Spleen (tissue), 11 donors: ENCODE data around the gene TEX51. TPM values are rescaled to one million over a fixed set of nuclear protein-coding genes. Genes with fewer than 3 reads are reported as not detected.

ENCODE experiments used
- DNase-seq: peaks from one replicate; pipeline ENCODE4 v3.0.0-alpha.2; 2020
- H3K27ac ChIP-seq, 8 donors: fragments of 200-600 bp; sonication (generic) in 7 of 8; 1 replicate in 4 of 8; 2 replicates in 4 of 8; pipeline versions ENCODE4 v1.5.0 to v1.8.0; 2016 to 2021; ENCODE audit warnings: inconsistent platforms in 4 of 8, mild to moderate bottlenecking in 4 of 8, moderate library complexity in 1 of 8
- H3K27me3 ChIP-seq, 7 donors: fragments of 200-600 bp; sonication (generic) in 6 of 7; replicated peaks in 1 of 7; 1 replicate in 4 of 7; 2 replicates in 3 of 7; pipeline versions ENCODE4 v1.5.0 to v1.8.0; 2016 to 2021; ENCODE audit warnings: inconsistent platforms in 3 of 7, mild to moderate bottlenecking in 1 of 7
- H3K36me3 ChIP-seq, 6 donors: fragments of 200-600 bp; sonication (generic) in 5 of 6; 1 replicate in 4 of 6; 2 replicates in 2 of 6; pipeline versions ENCODE4 v1.5.0 to v1.8.0; 2016 to 2021; ENCODE audit warnings: inconsistent platforms in 2 of 6
- H3K4me1 ChIP-seq, 6 donors: fragments of 200-600 bp; sonication (generic) in 5 of 6; 1 replicate in 3 of 6; 2 replicates in 3 of 6; pipeline versions ENCODE4 v1.5.0 to v1.8.0; 2016 to 2021; ENCODE audit warnings: inconsistent platforms in 3 of 6
- H3K4me3 ChIP-seq, 8 donors: fragments of 200-600 bp; sonication (generic) in 7 of 8; 1 replicate in 4 of 8; 2 replicates in 4 of 8; pipeline versions ENCODE4 v1.5.0 to v1.8.0; 2016 to 2021; ENCODE audit warnings: inconsistent platforms in 4 of 8, mild to moderate bottlenecking in 4 of 8, moderate library complexity in 2 of 8
- H3K9me3 ChIP-seq, 8 donors: fragments of 200-600 bp; sonication (generic) in 7 of 8; 1 replicate in 4 of 8; 2 replicates in 4 of 8; pipeline versions ENCODE4 v1.5.0 to v1.8.0; 2016 to 2021; ENCODE audit warnings: inconsistent platforms in 4 of 8
- POLR2A ChIP-seq, 3 donors: fragments of 450-650 bp; IDR thresholded peaks; one replicate each; pipeline ENCODE4 v1.5.1; 2017; ENCODE audit warnings: antibody characterized with exemption in 3 of 3, mild to moderate bottlenecking in 1 of 3
- POLR2AphosphoS5 ChIP-seq, 3 donors: sonication (generic); formaldehyde crosslinking; IDR thresholded peaks; one replicate each; pipeline ENCODE4 v1.5.1; 2017; ENCODE audit warnings: antibody characterized with exemption in 3 of 3
- WGBS, 5 donors: extraction: QIAGEN DNeasy Blood & Tissue Kit in 3 of 5; methylation state at CpG; one replicate each; pipeline versions ENCODE4 v1.1.5 to v1.1.7; 2013 to 2018; 5-methylcytosine and 5-hydroxymethylcytosine counted together
- intact Hi-C: fragments of 100-400 bp; cut with DNase I; formaldehyde crosslinking; loops from one replicate; pipeline ENCODE4 v1.15.0; 2023; ENCODE audit warnings: low total_unique reads
- polyA plus RNA-seq, 3 donors: library from polyadenylated mRNA; stranded (reverse); fragments of 200-250 nt; gene quantifications; one replicate each; pipeline ENCODE4 v1.2.1, GENCODE V29; 2013
- total RNA-seq, 7 donors: library from RNA; depleted of rRNA in 3 of 7; stranded (reverse); fragments of >200 nt in 3 of 7; fragmentation: NEBNext Ultra II Directional in 4 of 7; extraction: Animal tissue kit (Norgen Biotek cat#: 25700) in 4 of 7; gene quantifications; one replicate each; pipeline versions ENCODE4 v1.1.0 to v1.2.1, GENCODE V29; 2016 to 2021
- TF ChIP-seq, protein P1 (sequence below), 11 experiments: fragments of 200-600 bp in 7 of 11; fragments of 450-650 bp in 4 of 11; sonication (generic) in 4 of 11; IDR thresholded peaks in 8 of 11; conservative IDR thresholded peaks in 3 of 11; 1 replicate in 7 of 11; 2 replicates in 4 of 11; pipeline versions ENCODE4 v1.4.0 to v1.8.0; 2016 to 2021; ENCODE audit warnings: antibody characterized with exemption in 11 of 11, inconsistent platforms in 4 of 11, mild to moderate bottlenecking in 1 of 11
- donor health status: healthy with polysubstance abuse.
- donor health status: DM: no; HTN: no; CAD: no; lungs with moderate emphysema.
- donor health status: DM: no; HTN: no; CAD: no.
- donor health status: Bipolar disorder and iron deficiency.
- donor health status: healthy.
- donor health status: DM: no; HTN: no; CAD: no.
- donor health status: DM: yes; HTN: yes; CAD: no.

TEX51 gene
- total and polyA plus RNA-seq, 10 donors = not detected

DNA sequence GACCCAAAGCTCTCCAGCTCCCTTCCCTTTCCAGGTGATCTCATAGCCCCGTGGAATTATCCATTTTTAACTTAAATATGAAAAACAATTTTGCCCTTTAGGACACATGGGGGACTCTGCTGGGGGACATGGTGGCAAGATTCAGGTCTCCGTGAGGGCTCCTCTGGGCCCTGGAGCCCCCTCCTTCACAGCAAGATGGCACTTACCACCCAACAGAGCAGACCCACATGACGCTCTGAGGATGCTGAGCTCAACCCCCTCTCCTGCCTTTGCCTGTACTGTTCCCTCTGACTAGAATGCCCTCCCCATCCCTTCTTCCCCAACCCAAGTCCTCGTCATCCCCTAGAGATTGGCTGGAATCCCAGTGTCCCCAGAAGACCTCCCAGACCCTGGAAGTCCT, 17.2 kb downstream of the TEX51 start:
- peaks cover 0 to 9% (median 0%) of the 10 kb centered on the region in 7 donors for H3K27me3 ChIP-seq
- intact Hi-C loops = no loop called here
- no peak overlapping the region for H3K4me3 ChIP-seq
- DNase-seq = peak; percentile 35
- no peak overlapping the region for H3K27ac ChIP-seq
- H3K9me3 ChIP-seq = peaks cover 0 to 9% (median 0%) of the 10 kb centered on the region in 8 donors
- no peaks in the 10 kb centered on the region for H3K4me1 ChIP-seq
- TF ChIP-seq, protein P1, sequence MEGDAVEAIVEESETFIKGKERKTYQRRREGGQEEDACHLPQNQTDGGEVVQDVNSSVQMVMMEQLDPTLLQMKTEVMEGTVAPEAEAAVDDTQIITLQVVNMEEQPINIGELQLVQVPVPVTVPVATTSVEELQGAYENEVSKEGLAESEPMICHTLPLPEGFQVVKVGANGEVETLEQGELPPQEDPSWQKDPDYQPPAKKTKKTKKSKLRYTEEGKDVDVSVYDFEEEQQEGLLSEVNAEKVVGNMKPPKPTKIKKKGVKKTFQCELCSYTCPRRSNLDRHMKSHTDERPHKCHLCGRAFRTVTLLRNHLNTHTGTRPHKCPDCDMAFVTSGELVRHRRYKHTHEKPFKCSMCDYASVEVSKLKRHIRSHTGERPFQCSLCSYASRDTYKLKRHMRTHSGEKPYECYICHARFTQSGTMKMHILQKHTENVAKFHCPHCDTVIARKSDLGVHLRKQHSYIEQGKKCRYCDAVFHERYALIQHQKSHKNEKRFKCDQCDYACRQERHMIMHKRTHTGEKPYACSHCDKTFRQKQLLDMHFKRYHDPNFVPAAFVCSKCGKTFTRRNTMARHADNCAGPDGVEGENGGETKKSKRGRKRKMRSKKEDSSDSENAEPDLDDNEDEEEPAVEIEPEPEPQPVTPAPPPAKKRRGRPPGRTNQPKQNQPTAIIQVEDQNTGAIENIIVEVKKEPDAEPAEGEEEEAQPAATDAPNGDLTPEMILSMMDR (IDR thresholded peaks at IDR 0.05 in 8 of 11, conservative IDR thresholded peaks at IDR 0.05 in 3 of 11) = no peak
- no peak for TF ChIP-seq POLR2AphosphoS5 (IDR thresholded peaks at IDR 0.05)
- no peak for TF ChIP-seq POLR2A (IDR thresholded peaks at IDR 0.05)
- H3K36me3 ChIP-seq = no peaks in the 10 kb centered on the region
- WGBS, 5 donors = 82 to 85% (median 84%) methylated on average over 4 of the region's 4 CpGs

DNA sequence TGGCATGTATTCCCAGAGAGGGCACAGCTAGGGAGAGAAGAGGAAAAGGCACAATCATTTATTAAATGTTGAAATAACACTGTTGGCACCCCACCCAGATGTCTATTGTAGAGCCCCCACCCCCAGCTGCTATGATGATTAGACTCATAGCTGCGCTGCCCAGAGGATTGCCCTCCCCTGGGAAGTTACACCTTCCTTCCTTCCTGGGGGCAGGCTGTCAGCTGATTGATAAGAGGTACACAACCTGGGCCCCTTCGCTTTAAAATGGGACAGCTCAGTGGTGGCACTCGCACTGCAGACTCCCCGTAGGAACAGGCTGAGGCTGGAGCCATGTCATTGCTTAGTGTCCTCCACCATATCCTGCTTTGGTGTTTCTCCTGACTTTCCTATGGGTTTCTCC, 18.1 kb downstream of the TEX51 start:
- no peak overlapping the region for H3K4me3 ChIP-seq
- H3K27ac ChIP-seq = no peak overlapping the region
- no peak for TF ChIP-seq POLR2A (IDR thresholded peaks at IDR 0.05)
- TF ChIP-seq, protein P1 (IDR thresholded peaks at IDR 0.05 in 8 of 11, conservative IDR thresholded peaks at IDR 0.05 in 3 of 11) = no peak
- no peak for TF ChIP-seq POLR2AphosphoS5 (IDR thresholded peaks at IDR 0.05)
- H3K27me3 ChIP-seq = peaks cover 0 to 9% (median 0%) of the 10 kb centered on the region in 7 donors
- 54 to 98% (median 90%) methylated on average over 2 to 4 of the region's 4 CpGs for WGBS, 5 donors
- peaks cover 0 to 9% (median 0%) of the 10 kb centered on the region in 8 donors for H3K9me3 ChIP-seq
- H3K36me3 ChIP-seq = no peaks in the 10 kb centered on the region
- intact Hi-C loops = no loop called here
- peak; percentile 28 for DNase-seq
- no peaks in the 10 kb centered on the region for H3K4me1 ChIP-seq

DNA sequence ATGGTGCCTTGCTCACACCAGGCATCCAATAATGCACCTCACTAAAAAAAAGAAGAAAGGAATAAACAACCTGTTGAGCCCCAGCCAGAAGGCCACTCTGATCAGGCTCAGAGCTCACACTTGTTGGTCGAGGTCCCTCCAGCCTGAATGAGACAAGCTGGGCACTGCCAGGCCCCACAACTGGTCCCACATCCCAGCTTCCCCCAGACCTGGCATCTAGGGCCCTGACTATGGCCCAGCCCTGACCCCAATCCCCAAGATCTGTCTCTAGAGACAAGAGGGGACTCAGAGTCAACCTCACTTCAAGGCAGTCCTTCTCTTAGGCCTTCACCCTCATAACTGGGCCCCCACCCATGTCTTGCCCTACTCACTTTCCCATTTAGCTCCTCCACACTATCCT, 22.4 kb downstream of the TEX51 start:
- intact Hi-C loops = no loop called here
- Histone ChIP-seq H3K36me3 (no peaks in the 10 kb centered on the region), H3K27ac (no peak overlapping the region), H3K4me3 (no peak overlapping the region), H3K4me1 (no peaks in the 10 kb centered on the region), H3K9me3 (peaks cover 0 to 9% (median 0%) of the 10 kb centered on the region in 8 donors), H3K27me3 (peaks cover 0 to 4% (median 0%) of the 10 kb centered on the region in 7 donors)
- TF ChIP-seq, protein P1 (IDR thresholded peaks at IDR 0.05 in 8 of 11, conservative IDR thresholded peaks at IDR 0.05 in 3 of 11) = no peak
- no peak for TF ChIP-seq POLR2AphosphoS5 (IDR thresholded peaks at IDR 0.05)
- TF ChIP-seq POLR2A (IDR thresholded peaks at IDR 0.05) = no peak
- no peak for DNase-seq
- 57 to 65% (median 59%) methylated on average over 1 of the region's 1 CpG for WGBS, 5 donors

DNA sequence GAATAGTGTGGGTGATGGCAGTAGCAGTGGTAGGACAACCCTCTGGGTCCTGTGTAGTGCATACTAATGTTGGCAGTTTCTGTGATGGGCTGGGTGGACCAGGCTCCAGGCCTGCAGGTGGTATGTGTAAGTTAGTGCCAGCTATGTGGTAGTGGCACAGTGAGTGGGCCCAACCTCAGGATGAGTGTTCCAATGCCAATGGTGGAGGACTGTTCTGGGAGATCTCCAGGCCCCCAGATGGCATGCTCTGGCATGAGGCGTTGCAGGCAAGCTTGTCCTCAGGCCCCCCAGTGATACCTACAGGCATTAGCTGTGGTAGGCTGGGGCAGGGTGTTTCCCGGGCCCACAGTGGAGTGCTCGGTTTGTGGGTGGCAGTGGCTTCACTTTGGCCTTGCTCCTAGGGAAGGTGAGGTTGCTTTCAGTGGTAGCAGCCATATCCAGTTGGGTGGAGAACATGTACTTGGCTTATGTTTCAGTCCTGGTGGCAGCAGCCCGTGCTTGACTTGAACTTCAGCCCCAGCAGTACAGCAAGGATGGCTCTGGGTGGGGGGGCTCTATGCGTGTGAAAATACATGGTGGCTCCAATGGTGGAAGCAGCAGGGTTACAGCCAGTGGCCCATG, 32.4 kb downstream of the TEX51 start:
- Histone ChIP-seq H3K4me1 (no peaks in the 10 kb centered on the region), H3K9me3 (peaks cover 0 to 18% (median 8%) of the 10 kb centered on the region in 8 donors), H3K4me3 (no peak overlapping the region), H3K27ac (no peak overlapping the region), H3K36me3 (no peaks in the 10 kb centered on the region), H3K27me3 (peaks cover 0 to 28% (median 7%) of the 10 kb centered on the region in 7 donors)
- intact Hi-C loops = no loop called here
- no peak for TF ChIP-seq POLR2AphosphoS5 (IDR thresholded peaks at IDR 0.05)
- TF ChIP-seq, protein P1 (IDR thresholded peaks at IDR 0.05 in 8 of 11, conservative IDR thresholded peaks at IDR 0.05 in 3 of 11) = no peak
- TF ChIP-seq POLR2A (IDR thresholded peaks at IDR 0.05) = no peak
- no peak for DNase-seq
- 73 to 96% (median 85%) methylated on average over 5 of the region's 5 CpGs for WGBS, 5 donors
